ENCODE data around the gene ABLIM3.
"Not testable (repeated sequence)": the region's sequence is repeated elsewhere in the genome, so short reads cannot be mapped to it uniquely, and the experiment has no call there.

Gene ABLIM3

GRCh38 chr5:149257889-149258705, 116.8 kb downstream of the ABLIM3 start:
- peak; percentile 46 for DNase-seq (ENCODE audit: low read depth)

GRCh38 chr5:149260761-149261160, 119.5 kb downstream of the ABLIM3 start:
- no peak for DNase-seq (ENCODE audit: low read depth)

GRCh38 chr5:149261246-149261645, 120.0 kb downstream of the ABLIM3 start:
- DNase-seq (ENCODE audit: low read depth) = no peak

- no peak for DNase-seq (ENCODE audit: low read depth)
Measured at GRCh38 chr5:149262315-149262714, 121.0 kb downstream of the ABLIM3 start.

- no peak for DNase-seq (ENCODE audit: low read depth)
Measured at GRCh38 chr5:149264439-149265067, 123.3 kb downstream of the ABLIM3 start.

- DNase-seq (ENCODE audit: low read depth) = no peak
Measured at GRCh38 chr5:149265068-149265465, 123.8 kb downstream of the ABLIM3 start.

- peak; percentile 32 for DNase-seq (ENCODE audit: low read depth)
Measured at GRCh38 chr5:149265597-149265996, 124.3 kb downstream of the ABLIM3 start.

GRCh38 chr5:149267241-149267973, 126.1 kb downstream of the ABLIM3 start:
- no peak for DNase-seq (ENCODE audit: low read depth)

- no peak for DNase-seq (ENCODE audit: low read depth)
Measured at GRCh38 chr5:149268928-149269557, 127.8 kb downstream of the ABLIM3 start.

- DNase-seq (ENCODE audit: low read depth) = no peak
Measured at GRCh38 chr5:149271195-149271715, 130.0 kb downstream of the ABLIM3 start.

GRCh38 chr5:149271716-149272563, 130.6 kb downstream of the ABLIM3 start, which contains the start of gene AFAP1L1:
Gene AFAP1L1, plus strand, starts transcription at chr5:149271859. Its CDS starts 110 bp downstream, at chr5:149271969.
- DNase-seq (ENCODE audit: low read depth) = no peak

- DNase-seq (ENCODE audit: low read depth) = not testable (repeated sequence)
Measured at GRCh38 chr5:149272781-149273180, 131.5 kb downstream of the ABLIM3 start.

GRCh38 chr5:149273237-149273636, 131.9 kb downstream of the ABLIM3 start:
- no peak for DNase-seq (ENCODE audit: low read depth)

GRCh38 chr5:149273950-149274349, 132.7 kb downstream of the ABLIM3 start:
- DNase-seq (ENCODE audit: low read depth) = no peak

- DNase-seq (ENCODE audit: low read depth) = no peak
Measured at GRCh38 chr5:149274939-149275338, 133.6 kb downstream of the ABLIM3 start.

GRCh38 chr5:149277801-149278200, 136.5 kb downstream of the ABLIM3 start:
- no peak for DNase-seq (ENCODE audit: low read depth)

- no peak for DNase-seq (ENCODE audit: low read depth)
Measured at GRCh38 chr5:149278451-149279210, 137.3 kb downstream of the ABLIM3 start.

GRCh38 chr5:149279661-149280060, 138.4 kb downstream of the ABLIM3 start:
- no peak for DNase-seq (ENCODE audit: low read depth)

- no peak for DNase-seq (ENCODE audit: low read depth)
Measured at GRCh38 chr5:149280124-149280523, 138.8 kb downstream of the ABLIM3 start.

GRCh38 chr5:149280802-149281201, 139.5 kb downstream of the ABLIM3 start:
- DNase-seq (ENCODE audit: low read depth) = no peak

Measured in GM04504 (cell line).